ENCODE results near the gene ZNF614. TPM values are rescaled to one million over a fixed set of nuclear protein-coding genes. Genes with fewer than 3 reads are reported as not detected.
A peak's percentile ranks its signal among the peaks of the same experiment; 100 is the strongest.
"Not testable (repeated sequence)": the region's sequence is repeated elsewhere in the genome, so short reads cannot be mapped to it uniquely, and the experiment has no call there.

Gene ZNF614
- total RNA-seq, 1 experiment from 2014 or later = 15.3 TPM

DNA sequence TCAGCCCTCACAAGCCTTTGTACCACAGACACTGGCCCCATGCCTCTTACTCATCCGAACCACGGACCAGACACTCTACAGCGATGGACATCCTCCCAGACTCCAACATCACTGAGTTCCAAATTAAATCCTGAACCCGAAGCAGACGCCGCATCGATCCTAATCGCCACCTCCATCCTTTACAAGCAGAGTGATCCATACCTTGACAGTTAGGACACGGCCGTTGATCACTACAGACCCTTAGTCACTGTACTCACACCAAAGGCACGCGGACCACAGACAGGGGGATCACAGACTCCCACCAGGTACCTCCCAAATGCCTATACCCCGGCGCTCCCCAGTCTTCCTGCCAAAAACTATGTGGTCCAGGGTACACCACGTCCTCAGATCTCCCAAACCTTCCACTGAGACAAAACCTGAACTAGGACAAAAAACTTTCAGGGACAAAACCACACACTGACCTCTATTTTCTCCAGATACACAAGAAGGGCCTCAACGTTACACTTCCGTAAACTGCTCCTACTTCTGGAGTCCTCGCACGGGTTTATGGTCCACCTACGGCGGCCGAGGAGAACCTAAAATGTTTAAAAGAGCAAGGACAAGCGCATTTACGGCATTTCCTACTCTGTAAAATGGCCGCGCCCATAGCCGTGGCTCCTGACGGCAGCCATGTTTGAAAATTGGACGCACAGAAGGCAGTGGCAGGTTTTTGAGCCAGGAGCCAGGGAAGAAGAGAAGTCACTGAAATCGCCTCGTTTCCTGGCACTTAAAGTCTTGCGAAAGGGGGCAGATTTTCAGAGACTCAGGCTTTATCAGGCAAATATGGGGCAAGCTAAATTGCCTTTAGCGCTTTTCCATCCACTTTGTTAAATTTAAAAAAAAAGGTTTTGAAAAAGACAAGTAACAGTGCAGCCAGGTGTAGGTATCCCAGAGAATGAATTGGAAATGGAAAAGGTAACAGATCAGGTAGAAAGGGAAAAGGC, 41.6 kb downstream of the ZNF614 start, which contains the start of gene ZNF350:
Gene ZNF350, minus strand, starts transcription at position 532 of the 983 bp plus-strand sequence. CDS start 12,480 bp downstream, outside the sequence.
- DNase-seq (ENCODE audit: low spot score) = peak; percentile 93

GRCh38 chr19:51983361-51983760, 44.8 kb downstream of the ZNF614 start:
- no peak for DNase-seq (ENCODE audit: low spot score)

DNA sequence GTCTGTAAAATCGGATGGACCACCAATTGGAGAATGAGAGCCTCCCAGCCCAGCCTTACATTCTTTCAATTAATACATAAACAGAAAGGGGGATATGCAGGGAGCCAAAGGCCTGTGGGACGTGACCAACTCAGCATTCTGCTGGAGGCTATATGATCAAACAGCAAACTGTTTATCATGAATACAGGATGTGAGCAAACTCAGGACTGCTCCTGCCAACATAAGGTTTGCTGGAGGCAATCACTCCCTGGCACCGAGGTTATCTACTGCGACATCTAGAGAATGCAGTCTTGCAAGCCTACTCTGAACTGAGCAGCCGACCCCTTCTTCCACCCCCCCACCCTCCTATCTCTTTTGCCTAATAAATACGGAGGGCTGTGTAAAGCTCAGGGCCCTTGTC, 47.3 kb downstream of the ZNF614 start:
- DNase-seq (ENCODE audit: low spot score) = not testable (repeated sequence)

DNA sequence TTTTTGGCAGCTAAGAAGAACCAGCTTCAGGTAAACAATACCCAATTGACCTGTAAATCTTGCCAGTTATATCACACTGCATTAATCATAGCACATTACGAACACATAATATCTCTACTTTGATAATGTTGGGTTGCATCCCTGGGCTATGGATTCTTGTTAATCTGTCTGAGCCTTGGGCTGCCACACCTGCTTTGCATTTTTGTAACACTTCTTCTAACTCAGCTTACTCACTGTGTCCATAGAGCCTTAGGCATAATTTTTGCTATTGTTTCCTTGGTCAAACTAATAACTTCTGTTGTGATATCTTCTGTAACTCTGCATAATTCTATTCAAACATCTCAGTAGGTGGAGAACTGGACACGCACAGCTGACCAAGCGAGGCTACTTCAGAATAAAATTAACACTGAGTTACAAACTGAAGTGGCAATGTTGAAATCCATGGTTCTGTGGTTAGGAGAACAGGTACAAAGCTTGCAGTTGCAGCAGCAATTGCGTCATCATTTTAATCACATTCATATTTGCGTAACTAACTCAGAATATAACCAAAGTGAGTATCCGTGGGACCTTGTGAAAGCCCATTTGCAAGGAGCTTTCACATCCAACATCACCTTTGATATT, 48.0 kb downstream of the ZNF614 start:
- DNase-seq (ENCODE audit: low spot score) = no peak

- DNase-seq (ENCODE audit: low spot score) = no peak
Measured at GRCh38 chr19:51978882-51979281, 49.3 kb downstream of the ZNF614 start.

DNA sequence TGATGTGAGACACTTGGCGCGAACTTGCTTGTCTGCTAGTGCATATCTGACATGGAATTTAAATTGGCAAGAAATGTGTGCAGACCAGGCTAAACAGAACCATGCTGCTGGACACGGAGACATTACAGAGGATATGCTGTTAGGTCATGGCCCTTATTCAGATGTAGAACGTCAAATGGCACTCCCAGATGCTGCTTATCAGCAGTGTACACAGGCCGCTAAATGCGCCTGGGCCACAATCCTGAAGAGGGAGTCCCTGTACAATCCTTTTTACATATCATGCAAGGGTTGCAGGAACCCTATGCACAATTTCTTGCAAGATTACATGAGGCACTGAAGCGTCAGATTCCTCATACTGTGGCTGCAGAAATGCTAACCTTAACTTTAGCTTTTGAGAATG, 50.8 kb downstream of the ZNF614 start:
- no peak for DNase-seq (ENCODE audit: low spot score)

DNA sequence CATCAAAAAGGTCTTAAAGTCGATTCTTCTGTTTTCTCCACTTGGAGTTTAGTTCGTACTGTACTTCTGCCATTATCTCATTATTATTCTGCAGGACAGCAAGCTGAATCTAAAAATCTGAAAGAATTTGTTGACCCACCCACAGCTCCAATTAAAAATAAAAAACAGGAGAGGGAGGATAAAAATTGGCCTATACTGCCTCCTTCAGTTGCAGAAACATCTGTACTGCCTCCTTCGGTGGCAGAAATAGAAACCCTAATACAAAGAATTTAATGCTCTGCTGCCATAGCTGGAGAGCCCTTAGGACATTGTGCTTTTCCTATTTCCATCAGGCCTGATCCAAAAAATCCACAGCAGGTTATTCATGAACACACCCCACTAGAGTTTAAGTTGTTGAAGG, 51.3 kb downstream of the ZNF614 start:
- no peak for DNase-seq (ENCODE audit: low spot score)

DNA sequence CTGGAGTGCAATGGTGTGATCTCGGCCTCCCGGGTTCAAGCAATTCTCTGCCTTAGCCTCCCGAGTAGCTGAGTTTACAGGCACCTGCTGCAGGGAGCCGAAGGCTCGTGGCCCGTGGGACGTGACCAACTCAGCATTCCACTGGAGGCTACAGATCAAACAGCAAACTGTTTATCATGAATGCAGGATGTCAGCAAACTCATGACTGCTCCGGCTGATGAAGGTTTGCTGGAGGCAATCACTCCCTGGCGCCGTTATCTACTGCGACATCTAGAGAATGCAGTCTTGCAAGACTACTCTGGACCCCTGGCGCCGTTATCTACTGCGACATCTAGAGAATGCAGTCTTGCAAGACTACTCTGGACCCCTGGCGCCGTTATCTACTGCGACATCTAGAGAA, 52.4 kb downstream of the ZNF614 start:
- not testable (repeated sequence) for DNase-seq (ENCODE audit: low spot score)

DNA sequence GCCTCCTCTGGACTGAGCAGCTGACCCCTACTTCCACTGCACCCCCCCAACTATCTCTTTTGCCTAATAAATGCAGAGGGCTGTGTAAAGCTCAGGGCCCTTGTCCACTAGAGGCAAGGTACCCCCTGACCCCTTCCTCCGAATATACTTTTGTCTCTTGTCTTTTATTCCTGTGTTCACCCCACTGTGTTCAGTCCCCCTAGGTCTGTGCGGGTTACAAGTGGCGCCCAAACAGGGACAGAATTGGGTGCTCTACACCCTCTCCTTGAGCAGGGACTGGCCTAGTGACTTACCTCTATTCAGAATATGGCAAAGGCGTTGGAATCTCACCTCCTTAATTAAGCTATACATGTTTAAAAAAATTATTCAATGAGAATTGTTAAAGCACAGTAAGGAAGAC, 56.6 kb downstream of the ZNF614 start:
- peak; percentile 11 for DNase-seq (ENCODE audit: low spot score)

DNA sequence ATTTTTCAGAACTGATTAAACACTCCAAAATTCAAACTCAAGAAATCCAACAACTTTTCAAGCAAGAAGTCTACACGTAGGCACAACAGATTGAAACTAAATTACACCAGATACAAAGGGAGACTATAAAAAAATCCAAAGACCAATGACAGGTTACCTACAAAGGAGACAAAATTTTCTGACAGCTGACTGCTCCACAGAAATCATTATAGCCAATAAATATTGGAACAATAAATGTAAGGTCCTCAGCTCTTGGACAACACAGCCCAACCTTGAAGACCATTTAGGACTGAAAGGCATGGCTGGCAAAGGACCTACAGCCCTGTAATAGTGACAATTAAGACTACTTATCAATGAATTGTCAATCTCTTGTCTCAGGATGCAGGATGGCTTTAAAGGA, 57.5 kb downstream of the ZNF614 start:
- no peak for DNase-seq (ENCODE audit: low spot score)

DNA sequence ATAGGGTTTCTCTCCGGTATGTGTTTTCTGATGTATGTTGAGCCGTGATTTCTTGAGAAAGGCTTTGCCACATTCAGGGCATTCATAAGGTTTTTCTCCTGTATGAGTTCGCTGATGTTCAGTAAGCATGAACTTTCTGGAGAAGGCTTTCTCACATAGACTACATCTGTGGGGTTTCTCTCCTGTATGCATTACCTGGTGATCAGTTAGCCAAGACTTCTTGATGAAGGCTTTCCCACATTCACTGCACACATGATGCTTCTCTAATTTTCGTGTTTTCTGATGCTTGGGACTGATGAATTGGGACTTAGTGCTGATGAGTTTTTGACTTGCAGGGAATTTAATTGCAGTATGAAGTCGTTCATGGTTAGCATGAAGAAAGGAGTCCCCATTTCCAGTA, 62.6 kb downstream of the ZNF614 start:
- no peak for DNase-seq (ENCODE audit: low spot score)

Other genes with a start within 250 kb of the ZNF614 start
- gene FPR3, start 233.2 kb downstream of the ZNF614 start, total RNA-seq (2014; rRNA removed; shearing (Covaris generic)) = not detected in 2 replicates
- gene ZNF577, start 140.4 kb downstream of the ZNF614 start, total RNA-seq (2014; rRNA removed; shearing (Covaris generic)) = 0.19 and 0.57 TPM in 2 replicates
- gene ZNF649, start 123.4 kb downstream of the ZNF614 start, total RNA-seq (2014; rRNA removed; shearing (Covaris generic)) = 0.78 and 2.4 TPM in 2 replicates
- gene ZNF613, start 100.9 kb downstream of the ZNF614 start, total RNA-seq (2014; rRNA removed; shearing (Covaris generic)) = 4.8 and 7.7 TPM in 2 replicates
- gene ZNF350, start 41.5 kb downstream of the ZNF614 start, total RNA-seq (2014; rRNA removed; shearing (Covaris generic)) = 7.1 and 7.8 TPM in 2 replicates
- gene ZNF615, start 20.2 kb downstream of the ZNF614 start, total RNA-seq (2014; rRNA removed; shearing (Covaris generic)) = 7.9 and 9.3 TPM in 2 replicates
- gene ZNF432, start 20.5 kb upstream of the ZNF614 start, total RNA-seq (2014; rRNA removed; shearing (Covaris generic)) = 3.5 and 5.0 TPM in 2 replicates
- gene ZNF841, start 67.4 kb upstream of the ZNF614 start, total RNA-seq (2014; rRNA removed; shearing (Covaris generic)) = 8.3 and 8.6 TPM in 2 replicates
- gene ZNF616, start 111.6 kb upstream of the ZNF614 start, total RNA-seq (2014; rRNA removed; shearing (Covaris generic)) = 6.1 and 17.5 TPM in 2 replicates
- gene ZNF836, start 143.2 kb upstream of the ZNF614 start, total RNA-seq (2014; rRNA removed; shearing (Covaris generic)) = 7.0 and 32.6 TPM in 2 replicates
- 301 and 306 TPM in 2 replicates for gene PPP2R1A, start 161.7 kb upstream of the ZNF614 start, total RNA-seq (2014; rRNA removed; shearing (Covaris generic))
- gene ZNF766, start 241.2 kb upstream of the ZNF614 start, total RNA-seq (2014; rRNA removed; shearing (Covaris generic)) = 12.7 and 14.6 TPM in 2 replicates